Activated T-cell treated with anti-CD3 and anti-CD28 coated beads, Interleukin-2, amount 50 U/mL, for 4 hours (primary cell): Measurements from ENCODE around the gene ITGAV. TPM values are rescaled to one million over a fixed set of nuclear protein-coding genes. Genes with fewer than 3 reads are reported as not detected.

ENCODE experiments used
- ATAC-seq, 2 donors: fragments of 200-7000 bp; cut with Tn5 transposase; one replicate each; pipeline ENCODE4 v1.10.0; 2021
- DNase-seq: peaks from one replicate; pipeline ENCODE4 v3.0.0-alpha.2; 2020
- H3K27me3 Mint-ChIP-seq: one replicate; pipeline ENCODE4 v1.8.0; 2021; ENCODE audit warnings: low read depth, mixed read lengths
- H3K36me3 Mint-ChIP-seq: one replicate; pipeline ENCODE4 v1.8.0; 2022; ENCODE audit warnings: mixed read lengths; ENCODE audit not compliant: insufficient read depth
- H3K4me1 Mint-ChIP-seq: one replicate; pipeline ENCODE4 v1.8.0; 2021; ENCODE audit warnings: low read depth, mixed read lengths
- H3K4me3 Mint-ChIP-seq: one replicate; pipeline ENCODE4 v1.8.0; 2021; ENCODE audit warnings: mild to moderate bottlenecking, moderate library complexity, mixed read lengths
- H3K9me3 Mint-ChIP-seq: one replicate; pipeline ENCODE4 v1.8.0; 2021; ENCODE audit warnings: mixed read lengths
- total RNA-seq, 3 donors: library from RNA; stranded (reverse); gene quantifications; one replicate each; pipeline ENCODE4 v1.2.1, GENCODE V29; 2021

Gene ITGAV
- total RNA-seq, 3 donors from 2014 or later: 3.8 to 4.7 (median 4.0) TPM

DNA sequence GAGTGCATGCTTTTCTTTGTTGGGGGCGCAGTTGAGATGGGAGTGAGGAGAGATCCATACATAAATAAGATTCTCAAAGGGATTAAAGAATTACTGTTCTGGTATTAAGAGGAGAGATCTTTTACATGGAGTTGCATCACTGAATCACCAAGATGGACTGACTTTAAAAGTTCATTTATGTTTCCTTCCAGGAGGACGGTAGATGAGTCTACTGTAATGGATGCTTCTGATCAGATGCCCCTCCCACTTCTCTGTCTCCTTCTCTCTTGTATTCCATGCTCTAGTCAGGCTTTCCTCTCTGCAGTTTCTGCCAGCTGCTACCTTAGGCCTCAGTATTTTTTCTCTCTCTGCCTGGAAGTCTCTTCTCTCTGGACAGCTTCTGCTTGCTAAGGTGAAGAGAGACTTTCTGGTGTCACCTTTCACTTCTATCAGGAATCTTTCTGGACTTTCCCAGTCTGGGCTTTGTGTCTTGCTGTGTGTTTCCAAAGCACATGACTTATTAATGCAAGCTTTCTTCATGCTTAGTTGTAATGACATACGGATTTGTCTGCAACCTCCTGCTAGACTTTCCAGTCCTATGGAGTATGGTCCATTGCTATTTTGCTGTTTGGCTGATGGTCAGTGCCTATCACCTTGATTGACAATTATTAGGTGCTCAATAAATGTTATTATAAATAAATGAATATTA, 127.6 kb downstream of the ITGAV start:
- no peaks in the 10 kb centered on the region for H3K27me3 Mint-ChIP-seq
- no peak overlapping the region for H3K4me3 Mint-ChIP-seq
- DNase-seq (no peak), ATAC-seq (no peak)
- no peaks in the 10 kb centered on the region for H3K9me3 Mint-ChIP-seq
- no peaks in the 10 kb centered on the region for H3K36me3 Mint-ChIP-seq
- H3K4me1 Mint-ChIP-seq: no peaks in the 10 kb centered on the region

DNA sequence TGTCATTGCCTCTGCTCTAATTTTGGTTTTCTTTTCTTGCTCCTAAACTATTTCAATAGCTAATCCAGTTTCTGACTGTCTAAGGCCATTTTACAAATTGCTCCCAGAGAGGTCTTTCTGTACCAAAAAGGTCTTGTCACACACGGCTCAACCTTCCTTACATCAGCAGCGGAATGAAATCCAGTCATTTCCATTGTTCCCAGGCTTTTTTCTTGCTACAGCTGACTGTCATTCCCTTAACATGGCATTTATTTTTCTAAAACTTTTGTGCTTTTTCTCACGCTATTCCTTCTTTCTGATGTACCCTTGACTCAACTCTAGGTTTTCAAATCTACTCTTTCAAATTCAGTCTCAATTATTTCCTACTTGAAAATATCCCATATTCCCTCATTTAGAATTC, 128.3 kb downstream of the ITGAV start:
- Mint-ChIP-seq H3K27me3 (no peaks in the 10 kb centered on the region), H3K4me3 (no peak overlapping the region)
- no peak for DNase-seq

DNA sequence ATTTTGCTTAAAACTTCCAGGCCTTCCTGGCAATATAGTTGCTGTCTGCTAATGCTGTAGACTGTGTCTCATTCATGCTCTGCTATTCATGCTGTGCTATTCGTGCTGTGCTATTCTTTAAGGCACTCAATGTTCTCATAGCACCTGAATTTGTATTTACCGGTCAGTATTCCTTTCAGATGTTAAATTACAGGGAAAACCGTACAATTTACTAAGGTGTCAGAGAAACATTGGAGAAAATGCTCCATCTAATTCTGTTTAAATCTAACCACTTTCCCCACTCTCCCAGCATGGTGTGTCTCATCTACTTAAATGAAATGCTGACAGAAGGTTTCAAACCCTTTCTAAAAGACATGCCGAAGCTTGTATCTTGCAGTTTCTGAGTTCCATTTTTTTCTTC, 129.0 kb downstream of the ITGAV start:
- ATAC-seq (no peak), DNase-seq (no peak)
- Mint-ChIP-seq H3K27me3 (no peaks in the 10 kb centered on the region), H3K9me3 (no peaks in the 10 kb centered on the region), H3K4me3 (no peak overlapping the region), H3K4me1 (no peaks in the 10 kb centered on the region), H3K36me3 (no peaks in the 10 kb centered on the region)

More for the DNA sequence above, 128.3 kb downstream of the ITGAV start:
- Mint-ChIP-seq H3K9me3 (no peaks in the 10 kb centered on the region), H3K36me3 (no peaks in the 10 kb centered on the region), H3K4me1 (no peaks in the 10 kb centered on the region)
- ATAC-seq: no peak

DNA sequence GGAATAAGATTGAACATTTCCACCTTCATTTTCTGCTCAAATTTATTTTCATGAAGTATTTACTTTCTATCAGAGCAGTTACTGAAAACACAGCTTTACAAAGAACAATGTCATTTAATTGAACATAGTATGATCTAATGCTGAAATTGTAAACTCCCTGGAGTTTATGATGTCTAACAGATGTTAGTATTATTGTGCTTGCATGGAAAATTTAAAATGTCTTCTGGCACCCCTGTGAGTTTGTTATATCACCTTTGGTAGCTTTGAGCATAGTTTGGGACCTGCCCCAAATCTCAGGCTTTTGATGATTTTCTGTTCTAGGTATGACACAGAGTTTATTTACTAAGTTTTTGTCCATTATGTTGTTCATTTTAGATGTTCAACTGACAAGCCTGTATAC, 132.1 kb downstream of the ITGAV start:
- H3K9me3 Mint-ChIP-seq: no peaks in the 10 kb centered on the region
- no peak overlapping the region for H3K4me3 Mint-ChIP-seq
- DNase-seq (no peak), ATAC-seq (no peak)
- no peaks in the 10 kb centered on the region for H3K36me3 Mint-ChIP-seq
- H3K4me1 Mint-ChIP-seq: no peaks in the 10 kb centered on the region
- no peaks in the 10 kb centered on the region for H3K27me3 Mint-ChIP-seq

- Mint-ChIP-seq H3K4me3 (no peak overlapping the region), H3K36me3 (no peaks in the 10 kb centered on the region), H3K9me3 (no peaks in the 10 kb centered on the region), H3K4me1 (no peaks in the 10 kb centered on the region), H3K27me3 (no peaks in the 10 kb centered on the region)
- no peak for ATAC-seq
- no peak for DNase-seq
Observed at GRCh38 chr2:186724736-186725135, 134.9 kb downstream of the ITGAV start.

- Mint-ChIP-seq H3K36me3 (no peaks in the 10 kb centered on the region), H3K9me3 (no peaks in the 10 kb centered on the region), H3K4me1 (no peaks in the 10 kb centered on the region), H3K4me3 (no peak overlapping the region), H3K27me3 (no peaks in the 10 kb centered on the region)
- no peak for ATAC-seq
- no peak for DNase-seq
Observed at GRCh38 chr2:186725783-186726182, 135.9 kb downstream of the ITGAV start.

DNA sequence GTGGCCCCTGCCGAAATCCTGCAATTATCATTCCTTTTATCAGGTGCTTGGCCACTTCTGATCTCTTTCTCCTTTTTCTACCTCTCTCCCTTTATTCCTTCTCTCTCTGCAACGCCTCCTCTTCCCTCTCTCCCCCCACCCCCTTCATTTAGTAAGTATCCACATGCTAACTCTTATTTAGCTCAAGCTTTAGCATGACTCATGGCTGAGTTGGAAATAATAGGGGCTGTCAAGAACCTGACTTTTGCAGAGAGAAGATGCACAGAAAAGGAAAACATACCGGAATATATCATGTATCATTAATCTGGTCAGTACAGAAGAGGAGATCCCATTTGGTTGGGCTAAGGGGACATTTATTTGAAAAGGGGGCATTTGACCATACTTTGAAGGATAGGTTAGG, 137.1 kb downstream of the ITGAV start:
- ATAC-seq (no peak), DNase-seq (no peak)
- Mint-ChIP-seq H3K27me3 (no peaks in the 10 kb centered on the region), H3K4me3 (no peak overlapping the region), H3K9me3 (no peaks in the 10 kb centered on the region), H3K4me1 (no peaks in the 10 kb centered on the region), H3K36me3 (no peaks in the 10 kb centered on the region)

DNA sequence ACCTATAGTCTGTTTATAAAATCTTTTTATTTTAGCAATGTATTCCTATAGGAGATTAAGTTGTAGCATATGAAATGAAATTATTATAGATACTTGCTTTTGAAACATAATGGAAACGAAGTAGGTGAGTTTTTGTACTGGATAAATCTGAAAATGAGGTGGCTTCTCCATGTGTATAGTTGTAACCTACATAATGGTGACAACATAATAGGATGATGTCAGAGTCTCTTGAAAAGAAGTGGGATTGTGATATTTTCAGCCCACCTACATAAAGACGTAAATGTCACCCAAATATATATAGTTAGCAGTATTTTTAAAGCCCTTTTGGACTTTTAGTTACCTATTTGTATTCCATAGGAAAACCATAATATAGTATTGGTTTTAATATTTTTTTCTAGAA, 138.8 kb downstream of the ITGAV start:
- DNase-seq: no peak
- no peaks in the 10 kb centered on the region for H3K27me3 Mint-ChIP-seq
- H3K4me1 Mint-ChIP-seq: no peaks in the 10 kb centered on the region
- no peak overlapping the region for H3K4me3 Mint-ChIP-seq
- H3K9me3 Mint-ChIP-seq: no peaks in the 10 kb centered on the region
- H3K36me3 Mint-ChIP-seq: no peaks in the 10 kb centered on the region
- ATAC-seq: no peak

Other genes starting within 250 kb of the ITGAV start
- gene ZC3H15, start 103.8 kb upstream of the ITGAV start, total RNA-seq: 100 to 1,000 TPM in 1 of 3 donors, 10 to 100 TPM in 2; 93.6 to 103 (median 94.3) TPM
- gene FAM171B, start 104.0 kb downstream of the ITGAV start, total RNA-seq: under 1 TPM; 0.13 to 0.40 (median 0.16) TPM